Left kidney (tissue), 2 donors: ENCODE results near the gene ZFYVE28. TPM values are rescaled to one million over a fixed set of nuclear protein-coding genes. Genes with fewer than 3 reads are reported as not detected.
"Not testable (repeated sequence)": the region's sequence is repeated elsewhere in the genome, so short reads cannot be mapped to it uniquely, and the experiment has no call there.

Source experiments
- DNase-seq: peaks from one replicate; pipeline ENCODE4 v3.0.0-alpha.2; 2013
- polyA plus RNA-seq: library from polyadenylated mRNA; unstranded; fragments of 120-200 nt; gene quantifications from one replicate; pipeline ENCODE4 v1.2.1, GENCODE V29; 2013; ENCODE audit not compliant: insufficient read length

The ZFYVE28 gene
- polyA plus RNA-seq, 1 donor: 2.7 TPM

- DNase-seq: no peak
Observed at GRCh38 chr4:2390784-2391421, 27.5 kb downstream of the ZFYVE28 start.

- no peak for DNase-seq
Observed at GRCh38 chr4:2390146-2390545, 28.3 kb downstream of the ZFYVE28 start.

- no peak for DNase-seq
Observed at GRCh38 chr4:2389691-2390090, 28.8 kb downstream of the ZFYVE28 start.

- DNase-seq: no peak
Observed at GRCh38 chr4:2388429-2389182, 29.8 kb downstream of the ZFYVE28 start.

- no peak for DNase-seq
Observed at GRCh38 chr4:2387829-2388228, 30.6 kb downstream of the ZFYVE28 start.

GRCh38 chr4:2387218-2387617 lies 31.2 kb downstream of the ZFYVE28 start:
- DNase-seq: no peak

- no peak for DNase-seq
Observed at GRCh38 chr4:2386717-2387116, 31.7 kb downstream of the ZFYVE28 start.

- no peak for DNase-seq
Observed at GRCh38 chr4:2385516-2385915, 32.9 kb downstream of the ZFYVE28 start.

GRCh38 chr4:2384245-2384644 lies 34.2 kb downstream of the ZFYVE28 start:
- no peak for DNase-seq

GRCh38 chr4:2383760-2384159 lies 34.7 kb downstream of the ZFYVE28 start:
- DNase-seq: no peak

- DNase-seq: not testable (repeated sequence)
Observed at GRCh38 chr4:2383220-2383631, 35.2 kb downstream of the ZFYVE28 start.

- not testable (repeated sequence) for DNase-seq
Observed at GRCh38 chr4:2382769-2383202, 35.7 kb downstream of the ZFYVE28 start.

GRCh38 chr4:2380589-2380988 lies 37.9 kb downstream of the ZFYVE28 start:
- not testable (repeated sequence) for DNase-seq

- DNase-seq: no peak
Observed at GRCh38 chr4:2378898-2379297, 39.5 kb downstream of the ZFYVE28 start.

GRCh38 chr4:2378401-2378800 lies 40.0 kb downstream of the ZFYVE28 start:
- DNase-seq: no peak

GRCh38 chr4:2377241-2377640 lies 41.2 kb downstream of the ZFYVE28 start:
- DNase-seq: no peak

- no peak for DNase-seq
Observed at GRCh38 chr4:2375427-2375826, 43.0 kb downstream of the ZFYVE28 start.

GRCh38 chr4:2373532-2373931 lies 44.9 kb downstream of the ZFYVE28 start:
- DNase-seq: no peak

- no peak for DNase-seq
Observed at GRCh38 chr4:2372488-2373030, 45.9 kb downstream of the ZFYVE28 start.

- DNase-seq: no peak
Observed at GRCh38 chr4:2371765-2372487, 46.5 kb downstream of the ZFYVE28 start.

GRCh38 chr4:2370597-2371320 lies 47.7 kb downstream of the ZFYVE28 start:
- DNase-seq: no peak
